CD4-positive, alpha-beta T cell treated with Interleukin-10 for 1 hour (primary cell): ENCODE results near the gene CMSS1.
"Not testable (repeated sequence)": the region's sequence is repeated elsewhere in the genome, so short reads cannot be mapped to it uniquely, and the experiment has no call there.

Experiments
- DNase-seq: peaks from one replicate; pipeline ENCODE4 v3.0.0-alpha.2; 2020

The CMSS1 gene

DNA sequence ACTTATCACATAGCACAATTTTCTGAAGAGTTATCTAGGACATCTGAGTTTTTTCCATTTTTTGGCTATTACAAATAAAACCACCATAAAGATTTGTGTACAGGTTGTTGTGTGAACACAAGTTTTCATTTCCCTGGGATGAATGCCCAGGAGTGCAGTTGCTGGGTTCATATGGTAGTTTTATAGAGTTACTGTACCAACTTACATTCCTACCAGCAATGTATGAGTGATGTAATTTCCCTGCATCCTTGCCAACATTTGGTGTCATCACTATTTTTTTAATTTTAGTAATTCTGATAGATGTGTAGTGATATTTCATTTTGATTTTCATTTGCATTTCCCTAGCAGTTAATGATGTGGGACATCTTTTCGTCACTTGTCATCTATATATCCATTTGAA is 276.2 kb downstream of the CMSS1 start:
- DNase-seq = no peak

- DNase-seq = not testable (repeated sequence)
Measured at GRCh38 chr3:100096286-100096685, 278.6 kb downstream of the CMSS1 start.

DNA sequence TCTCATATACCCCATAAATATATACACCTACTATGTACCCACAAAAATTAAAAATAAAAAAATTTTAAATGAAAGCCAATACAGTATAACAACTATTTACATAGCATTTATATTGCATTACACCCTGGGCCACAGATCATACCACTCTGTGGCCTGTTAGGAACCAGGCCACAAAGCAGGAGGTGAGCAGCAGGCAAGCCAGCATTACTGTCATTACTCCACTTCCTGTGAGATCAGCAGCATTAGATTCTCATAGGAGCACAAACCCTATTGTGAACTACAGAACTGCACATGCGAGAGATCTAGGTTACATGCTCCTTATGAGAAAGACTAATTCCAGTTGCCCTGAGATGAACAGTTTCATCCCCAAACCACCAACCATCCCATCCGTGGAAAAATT is 279.2 kb downstream of the CMSS1 start:
- DNase-seq = no peak

- no peak for DNase-seq
Measured at GRCh38 chr3:100097919-100098783, 280.5 kb downstream of the CMSS1 start.

- DNase-seq = no peak
Measured at GRCh38 chr3:100098784-100099070, 281.1 kb downstream of the CMSS1 start.

DNA sequence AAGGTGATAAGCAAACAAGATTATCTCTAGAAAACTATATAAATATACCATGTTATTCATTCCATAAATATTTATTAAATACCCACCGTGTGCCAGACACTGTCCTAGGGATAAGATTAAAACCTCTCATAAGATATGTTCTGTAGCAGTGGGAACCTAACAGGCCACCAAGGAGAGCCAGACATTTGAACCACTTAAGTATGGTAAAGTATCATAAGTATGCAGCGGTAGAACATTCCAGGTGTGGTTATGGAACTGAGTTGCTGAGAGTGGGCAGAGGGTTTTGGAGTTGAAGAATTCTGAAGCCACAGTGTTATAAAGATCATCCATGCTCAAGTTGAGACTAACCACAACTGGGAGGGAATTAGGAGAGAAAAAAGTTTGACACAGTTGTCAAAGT is 282.0 kb downstream of the CMSS1 start:
- DNase-seq = no peak

GRCh38 chr3:100100425-100100824 is 282.8 kb downstream of the CMSS1 start:
- no peak for DNase-seq

DNA sequence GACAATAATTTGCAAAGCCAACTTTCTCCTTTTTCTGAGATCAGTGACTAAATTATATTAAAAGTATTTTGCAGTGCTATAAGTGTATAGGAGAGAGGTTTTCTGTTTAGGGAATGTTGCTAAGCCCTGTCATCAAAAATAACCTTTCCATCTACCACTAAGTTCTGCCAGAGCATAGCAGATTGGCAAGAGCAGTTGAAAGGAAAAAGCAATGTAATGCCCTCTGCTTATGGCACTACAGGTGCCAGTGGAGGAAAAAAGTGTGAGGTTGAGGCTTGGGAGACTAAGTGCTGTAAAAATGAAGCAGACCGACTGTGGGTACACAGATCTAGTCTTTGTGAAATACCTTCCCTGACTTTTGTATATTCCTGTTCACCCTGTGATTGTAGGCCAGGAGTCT is 285.1 kb downstream of the CMSS1 start:
- DNase-seq = no peak

DNA sequence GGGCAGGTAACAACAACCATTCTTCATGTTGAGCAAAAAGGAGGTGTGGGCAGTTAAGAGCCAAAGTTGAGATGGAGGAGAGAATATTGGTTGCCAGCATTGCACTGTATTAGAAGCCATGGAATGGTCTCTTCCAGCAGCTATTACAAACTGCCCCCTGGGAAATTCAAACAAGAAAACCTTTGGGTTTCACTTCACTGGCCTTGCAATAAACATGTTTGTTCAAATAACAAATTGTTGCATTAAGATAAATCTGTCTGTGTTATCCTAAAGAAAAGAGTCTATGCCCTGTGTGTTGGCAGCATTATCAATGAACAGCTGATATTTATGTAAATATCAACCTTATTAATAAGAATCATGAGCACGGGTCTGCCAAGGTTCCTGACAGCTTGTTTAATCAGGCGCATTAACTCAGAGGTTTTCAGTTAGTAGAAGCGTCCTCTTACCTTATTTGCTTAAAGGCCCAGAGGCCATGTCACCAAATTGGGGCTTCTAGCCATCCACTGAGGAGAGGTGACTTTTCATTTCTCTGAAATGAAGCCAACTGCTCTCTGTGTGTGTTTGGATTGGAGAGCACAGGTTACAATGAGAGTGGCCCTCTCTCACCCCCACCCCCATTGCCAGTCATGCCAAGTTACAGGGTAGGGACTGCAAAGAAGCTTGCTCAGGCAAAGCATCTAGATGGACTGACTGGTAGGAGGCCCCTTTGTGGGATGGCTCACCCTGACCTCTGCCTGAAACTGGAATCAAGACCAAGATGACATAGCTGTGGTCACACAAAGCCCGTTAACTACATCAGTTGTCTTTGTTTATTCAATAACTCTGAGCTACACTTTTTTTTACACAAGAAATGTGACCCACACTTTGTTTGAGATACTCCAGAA is 286.1 kb downstream of the CMSS1 start:
- no peak for DNase-seq

GRCh38 chr3:100104442-100104798 is 286.8 kb downstream of the CMSS1 start:
- no peak for DNase-seq

GRCh38 chr3:100104817-100105413 is 287.3 kb downstream of the CMSS1 start:
- no peak for DNase-seq

GRCh38 chr3:100105501-100105900 is 287.8 kb downstream of the CMSS1 start:
- DNase-seq = no peak

GRCh38 chr3:100106094-100106493 is 288.4 kb downstream of the CMSS1 start:
- no peak for DNase-seq

DNA sequence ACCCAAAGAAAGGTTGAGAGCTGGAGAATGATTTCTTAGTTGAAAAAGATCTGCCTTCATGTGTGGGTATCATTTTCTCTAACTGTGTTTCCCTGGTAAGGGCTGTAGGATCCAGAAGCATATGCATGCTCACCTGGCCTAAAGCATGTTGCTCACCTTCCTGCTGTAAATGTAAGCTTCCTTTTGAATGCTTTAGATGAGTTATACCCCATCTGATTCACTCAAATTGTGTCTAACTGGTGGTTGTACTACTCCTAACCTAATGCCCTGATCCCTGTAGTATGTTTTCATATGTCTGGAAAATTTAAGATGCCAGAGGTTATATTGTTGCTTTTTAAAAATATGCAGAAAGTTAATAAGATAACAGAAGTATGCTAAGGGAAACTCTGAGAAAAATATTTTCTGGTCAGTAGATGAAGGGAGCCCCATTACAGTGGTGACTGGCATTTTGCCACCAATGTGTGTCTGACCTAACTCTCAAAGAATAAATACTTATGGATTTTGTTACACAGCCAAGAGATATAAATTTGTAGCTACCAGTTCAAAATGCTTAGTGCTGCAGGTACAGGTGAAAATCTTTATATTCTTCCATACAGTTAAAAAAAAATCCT is 289.0 kb downstream of the CMSS1 start:
- DNase-seq = no peak

GRCh38 chr3:100107221-100107814 is 289.7 kb downstream of the CMSS1 start:
- no peak for DNase-seq

DNA sequence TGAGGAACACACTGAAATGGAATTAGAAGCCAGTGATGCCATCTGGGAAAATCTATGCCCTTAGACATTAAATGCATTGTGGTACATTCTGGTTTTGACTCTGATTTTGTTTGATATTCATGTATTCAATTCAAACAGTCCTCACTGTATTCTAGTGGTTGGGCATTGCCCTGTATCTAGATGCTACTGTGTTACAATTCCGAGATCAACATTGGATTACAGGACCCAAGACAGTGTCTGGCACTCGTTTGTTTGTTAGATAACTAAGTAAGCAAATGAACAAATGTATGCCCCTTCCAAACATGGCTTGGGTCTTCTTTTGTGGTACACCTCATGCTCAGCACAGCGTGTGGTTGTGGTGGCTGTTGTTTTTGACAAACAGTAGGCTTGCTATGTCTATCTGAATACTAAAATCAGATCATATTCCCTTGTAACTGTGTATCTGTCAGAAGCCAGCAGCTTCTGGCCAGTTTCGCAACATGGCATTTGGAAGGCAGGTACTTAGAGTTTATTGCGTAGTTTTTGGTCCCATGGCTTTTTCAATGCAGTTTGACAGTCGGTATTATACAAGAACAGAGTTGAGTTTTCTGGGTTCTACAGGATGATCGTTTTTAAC is 290.9 kb downstream of the CMSS1 start:
- DNase-seq = no peak

GRCh38 chr3:100110162-100110561 is 292.5 kb downstream of the CMSS1 start:
- DNase-seq = no peak

DNA sequence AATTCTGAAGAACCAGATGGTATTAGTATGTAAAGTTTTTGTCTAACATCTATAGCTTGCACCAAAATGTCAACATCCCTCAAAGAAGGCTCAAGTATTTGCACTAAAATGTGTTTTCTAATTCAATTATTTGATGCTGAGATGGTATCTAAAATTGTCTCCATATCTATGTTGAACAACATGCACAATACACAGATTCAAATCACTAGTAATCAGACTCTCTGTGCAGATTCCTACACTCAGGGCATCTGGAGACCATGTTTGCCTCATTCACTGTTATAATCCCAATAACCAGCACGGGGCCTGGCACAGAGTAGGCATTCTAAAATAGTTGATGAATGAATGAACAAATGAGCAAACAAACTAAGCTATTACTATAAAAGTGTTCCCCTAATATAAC is 294.1 kb downstream of the CMSS1 start:
- DNase-seq = no peak

DNA sequence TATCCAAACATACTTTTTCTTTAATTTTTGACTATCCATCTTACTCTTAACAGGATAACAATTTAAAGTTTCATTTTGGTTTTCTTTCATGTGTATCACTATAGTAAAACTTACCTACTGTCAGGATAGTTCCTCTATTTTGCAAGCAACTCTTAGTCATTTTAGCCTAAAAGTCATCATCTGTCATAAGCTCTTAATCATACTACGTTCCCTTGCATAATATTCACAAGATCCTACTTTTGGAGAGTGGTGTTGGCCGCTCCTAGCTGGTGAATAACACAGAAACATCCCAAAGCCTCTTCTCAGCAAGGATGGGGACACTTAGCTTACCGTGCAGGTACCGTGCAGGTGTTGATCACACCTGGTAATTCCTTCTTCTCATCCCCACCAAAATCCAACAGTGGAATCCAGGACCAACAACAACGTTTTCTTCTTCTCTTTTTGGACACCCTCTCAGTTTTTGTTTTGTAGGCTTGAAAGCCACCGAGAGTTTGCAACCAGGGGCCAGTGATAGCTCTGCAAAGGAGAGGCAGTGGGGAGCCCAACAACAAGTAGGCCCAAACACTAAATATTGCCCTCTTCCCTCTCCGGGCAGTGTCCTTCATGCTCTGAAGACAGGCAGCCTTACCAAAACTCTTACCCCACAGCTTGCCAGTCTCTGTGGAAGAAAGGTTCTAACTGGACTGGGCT is 296.2 kb downstream of the CMSS1 start:
- no peak for DNase-seq

GRCh38 chr3:100114413-100115030 is 296.9 kb downstream of the CMSS1 start, which contains the start of gene FILIP1L:
Gene FILIP1L (minus strand): TSS chr3:100114501.
- no peak for DNase-seq

DNA sequence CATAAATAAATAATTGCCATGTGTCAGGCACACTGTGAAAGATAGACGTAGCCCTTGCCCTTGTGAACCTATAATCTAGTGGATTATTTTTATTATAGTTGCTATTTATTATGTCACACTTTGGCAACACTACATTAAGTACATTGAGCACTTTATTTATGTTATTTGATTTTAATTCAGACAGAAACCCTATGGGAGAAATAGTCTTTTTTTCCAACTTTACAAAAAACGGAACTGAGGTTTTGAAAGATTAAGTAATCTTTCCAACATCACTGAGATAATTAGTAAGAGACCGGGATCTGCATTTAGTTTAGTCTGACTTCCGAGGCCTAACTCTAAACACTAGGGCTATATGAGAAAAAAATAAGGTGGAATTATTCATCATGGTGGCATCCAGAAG is 299.4 kb downstream of the CMSS1 start:
- no peak for DNase-seq
